PC-3 (cell line): Measurements from ENCODE around the gene SULT1C3.

Experiments used
- CTCF ChIP-seq: fragments of 300-600 bp; sonication (generic); conservative IDR thresholded peaks from 2 replicates; pipeline ENCODE4 v1.5.1; 2017; ENCODE audit warnings: antibody characterized with exemption, low read depth, mild to moderate bottlenecking, low read length
- EZH2 ChIP-seq: fragments of 300-600 bp; sonication (generic); IDR thresholded peaks from one replicate; pipeline ENCODE4 v1.6.1; 2017; ENCODE audit warnings: antibody characterized with exemption, mild to moderate bottlenecking, low read length; ENCODE audit not compliant: unreplicated experiment
- EZH2phosphoT487 ChIP-seq: fragments of 300-600 bp; sonication (generic); IDR thresholded peaks from 2 replicates; pipeline ENCODE4 v1.6.1; 2018; ENCODE audit warnings: mild to moderate bottlenecking, antibody characterized with exemption, low read length, borderline replicate concordance

- TF ChIP-seq CTCF (no peak), EZH2 (no peak), EZH2phosphoT487 (no peak)
Observed at GRCh38 chr2:108224022-108224421, 15.7 kb upstream of the SULT1C3 start.
